HEK293 (cell line): ENCODE results near the gene STXBP3.

ENCODE experiments used
- BCL11A ChIP-seq: fragments of 450-650 bp; formaldehyde crosslinking; IDR thresholded peaks from 2 replicates; pipeline ENCODE4 v1.5.1; 2016; ENCODE audit warnings: low read depth, missing biosample characterization, missing genetic modification characterization
- GFI1B ChIP-seq: fragments of 450-650 bp; formaldehyde crosslinking; IDR thresholded peaks from 2 replicates; pipeline ENCODE4 v1.5.1; 2016; ENCODE audit warnings: missing biosample characterization, missing genetic modification characterization
- GLIS1 ChIP-seq: fragments of 450-650 bp; formaldehyde crosslinking; IDR thresholded peaks from 2 replicates; pipeline ENCODE4 v1.5.1; 2016; ENCODE audit warnings: missing biosample characterization, missing genetic modification characterization
- GLIS2 ChIP-seq: fragments of 450-650 bp; formaldehyde crosslinking; IDR thresholded peaks from 2 replicates; pipeline ENCODE4 v1.5.1; 2016; ENCODE audit warnings: missing biosample characterization, missing genetic modification characterization
- HOXD13 ChIP-seq: sonication (generic); formaldehyde crosslinking; IDR thresholded peaks from 2 replicates; pipeline ENCODE4 v1.8.0; 2022; ENCODE audit warnings: missing genetic modification reagents, borderline replicate concordance
- KLF10 ChIP-seq: fragments of 450-650 bp; IDR thresholded peaks from 2 replicates; pipeline ENCODE4 v1.5.1; 2018; ENCODE audit warnings: missing biosample characterization, mild to moderate bottlenecking, missing genetic modification characterization
- PRDM1 ChIP-seq: fragments of 450-650 bp; formaldehyde crosslinking; IDR thresholded peaks from 2 replicates; pipeline ENCODE4; 2016; ENCODE audit warnings: missing biosample characterization, missing genetic modification characterization
- TRIM28 ChIP-seq: IDR thresholded peaks from 2 replicates; pipeline ENCODE4 v1.6.1; 2011; ENCODE audit warnings: low read length, control low read depth, borderline replicate concordance
- WT1 ChIP-seq: fragments of 450-650 bp; formaldehyde crosslinking; IDR thresholded peaks from 2 replicates; pipeline ENCODE4 v1.5.1; 2016; ENCODE audit warnings: missing biosample characterization, missing genetic modification characterization
- YY1 ChIP-seq: fragments of 450-650 bp; formaldehyde crosslinking; IDR thresholded peaks from 2 replicates; pipeline ENCODE4 v1.5.1; 2018; ENCODE audit warnings: missing biosample characterization, missing genetic modification characterization
- YY2 ChIP-seq: fragments of 450-650 bp; formaldehyde crosslinking; IDR thresholded peaks from 2 replicates; pipeline ENCODE4 v1.5.1; 2016; ENCODE audit warnings: missing biosample characterization, missing genetic modification characterization
- ZBTB48 ChIP-seq: fragments of 450-650 bp; formaldehyde crosslinking; IDR thresholded peaks from 2 replicates; pipeline ENCODE4 v1.5.1; 2016; ENCODE audit warnings: missing biosample characterization, missing genetic modification characterization
- ZFP37 ChIP-seq: fragments of 450-650 bp; formaldehyde crosslinking; IDR thresholded peaks from 2 replicates; pipeline ENCODE4 v1.5.1; 2016; ENCODE audit warnings: missing biosample characterization, missing genetic modification characterization
- ZNF148 ChIP-seq: fragments of 450-650 bp; formaldehyde crosslinking; IDR thresholded peaks from 2 replicates; pipeline ENCODE4 v1.5.0; 2017; ENCODE audit warnings: missing biosample characterization, missing genetic modification characterization, borderline replicate concordance
- ZNF155 ChIP-seq: fragments of 450-650 bp; formaldehyde crosslinking; IDR thresholded peaks from 2 replicates; pipeline ENCODE4 v1.5.1; 2016; ENCODE audit warnings: missing biosample characterization, missing genetic modification characterization
- ZNF157 ChIP-seq: fragments of 450-650 bp; formaldehyde crosslinking; IDR thresholded peaks from 2 replicates; pipeline ENCODE4 v1.5.1; 2016; ENCODE audit warnings: missing biosample characterization, missing genetic modification characterization
- ZNF16 ChIP-seq: fragments of 450-650 bp; formaldehyde crosslinking; IDR thresholded peaks from 2 replicates; pipeline ENCODE4 v1.5.1; 2016; ENCODE audit warnings: low read depth, missing biosample characterization, missing genetic modification characterization
- ZNF169 ChIP-seq: fragments of 450-650 bp; formaldehyde crosslinking; IDR thresholded peaks from 2 replicates; pipeline ENCODE4 v1.5.1; 2016; ENCODE audit warnings: missing biosample characterization, missing genetic modification characterization
- ZNF19 ChIP-seq: fragments of 450-650 bp; formaldehyde crosslinking; IDR thresholded peaks from 2 replicates; pipeline ENCODE4; 2016; ENCODE audit warnings: missing biosample characterization, missing genetic modification characterization, low read depth
- ZNF23 ChIP-seq: fragments of 450-650 bp; formaldehyde crosslinking; IDR thresholded peaks from 2 replicates; pipeline ENCODE4 v1.5.1; 2016; ENCODE audit warnings: missing biosample characterization, missing genetic modification characterization, borderline replicate concordance
- ZNF335 ChIP-seq: fragments of 450-650 bp; formaldehyde crosslinking; conservative IDR thresholded peaks from 2 replicates; pipeline ENCODE4 v1.5.1; 2016; ENCODE audit warnings: missing biosample characterization, missing genetic modification characterization
- ZNF354C ChIP-seq: fragments of 450-650 bp; formaldehyde crosslinking; IDR thresholded peaks from 2 replicates; pipeline ENCODE4 v1.5.1; 2016; ENCODE audit warnings: missing biosample characterization, missing genetic modification characterization, low read depth, borderline replicate concordance
- ZNF510 ChIP-seq: fragments of 450-650 bp; formaldehyde crosslinking; IDR thresholded peaks from 2 replicates; pipeline ENCODE4 v1.5.1; 2018; ENCODE audit warnings: mild to moderate bottlenecking, missing genetic modification characterization, missing biosample characterization; ENCODE audit not compliant: insufficient replicate concordance
- ZNF514 ChIP-seq: fragments of 450-650 bp; formaldehyde crosslinking; IDR thresholded peaks from 2 replicates; pipeline ENCODE4 v1.5.1; 2016; ENCODE audit warnings: missing biosample characterization, missing genetic modification characterization
- ZNF521 ChIP-seq: fragments of 450-650 bp; formaldehyde crosslinking; IDR thresholded peaks from 2 replicates; pipeline ENCODE4 v1.5.1; 2017; ENCODE audit warnings: missing biosample characterization, mild to moderate bottlenecking, missing genetic modification characterization
- ZNF544 ChIP-seq: fragments of 450-650 bp; formaldehyde crosslinking; IDR thresholded peaks from 2 replicates; pipeline ENCODE4 v1.5.0; 2017; ENCODE audit warnings: missing biosample characterization, missing genetic modification characterization
- ZNF548 ChIP-seq: fragments of 450-650 bp; formaldehyde crosslinking; IDR thresholded peaks from 2 replicates; pipeline ENCODE4 v1.5.1; 2016; ENCODE audit warnings: missing biosample characterization, missing genetic modification characterization
- ZNF639 ChIP-seq: fragments of 450-650 bp; formaldehyde crosslinking; IDR thresholded peaks from 2 replicates; pipeline ENCODE4 v1.5.1; 2016; ENCODE audit warnings: missing biosample characterization, missing genetic modification characterization
- ZNF658 ChIP-seq: fragments of 450-650 bp; formaldehyde crosslinking; IDR thresholded peaks from 2 replicates; pipeline ENCODE4; 2016; ENCODE audit warnings: missing biosample characterization, missing genetic modification characterization
- ZNF660 ChIP-seq: fragments of 450-650 bp; IDR thresholded peaks from 2 replicates; pipeline ENCODE4 v1.5.1; 2018; ENCODE audit warnings: missing biosample characterization, mild to moderate bottlenecking, missing genetic modification characterization
- ZNF692 ChIP-seq: fragments of 450-650 bp; formaldehyde crosslinking; IDR thresholded peaks from 2 replicates; pipeline ENCODE4 v1.5.1; 2016; ENCODE audit warnings: missing biosample characterization, missing genetic modification characterization
- ZNF747 ChIP-seq: fragments of 450-650 bp; formaldehyde crosslinking; IDR thresholded peaks from 2 replicates; pipeline ENCODE4 v1.5.1; 2016; ENCODE audit warnings: missing biosample characterization, missing genetic modification characterization
- ZSCAN18 ChIP-seq: fragments of 450-650 bp; formaldehyde crosslinking; IDR thresholded peaks from 2 replicates; pipeline ENCODE4 v1.5.1; 2016; ENCODE audit warnings: missing biosample characterization, missing genetic modification characterization
- TF ChIP-seq, protein P1 (sequence below): fragments of 450-650 bp; formaldehyde crosslinking; IDR thresholded peaks from 2 replicates; pipeline ENCODE4 v1.5.1; 2016; ENCODE audit warnings: missing biosample characterization, missing genetic modification characterization

STXBP3 gene

GRCh38 chr1:108719656-108720435, 26.6 kb upstream of the STXBP3 start (continued):
- TF ChIP-seq ZNF148 (tag by site-specific recombination): no peak
- no peak for TF ChIP-seq ZNF747
- TF ChIP-seq ZNF155: no peak
- peak; percentile 84 for TF ChIP-seq ZFP37 (tag by site-specific recombination)
- TF ChIP-seq GLIS1 (tag by site-specific recombination): no peak
- TF ChIP-seq ZSCAN18 (tag by site-specific recombination): no peak
- no peak for TF ChIP-seq ZNF660 (tag by site-specific recombination)
- no peak for TF ChIP-seq BCL11A
- TF ChIP-seq ZNF639 (tag by site-specific recombination): no peak
- TF ChIP-seq GLIS2: no peak
- TF ChIP-seq ZNF692 (tag by site-specific recombination): no peak
- no peak for TF ChIP-seq KLF10 (tag by site-specific recombination)
- no peak for TF ChIP-seq YY2 (tag by site-specific recombination)
- no peak for TF ChIP-seq ZNF521 (tag by site-specific recombination)
- no peak for TF ChIP-seq ZNF544
- peak; percentile 97 for TF ChIP-seq PRDM1 (tag by site-specific recombination)
- no peak for TF ChIP-seq ZNF514
- no peak for TF ChIP-seq ZNF19 (tag by site-specific recombination)
- no peak for TF ChIP-seq ZNF169 (tag by site-specific recombination)
- no peak for TF ChIP-seq ZNF658 (tag by site-specific recombination)
- TF ChIP-seq ZNF548 (tag by site-specific recombination): no peak
- TF ChIP-seq ZNF510: no peak
- TF ChIP-seq ZNF16 (tag by site-specific recombination): no peak
- TF ChIP-seq ZBTB48: peak; percentile 49; the same call in 1 of the 2 replicates
- no peak for TF ChIP-seq YY1 (tag by site-specific recombination)
- no peak for TF ChIP-seq ZNF354C (tag by site-specific recombination)
- TF ChIP-seq ZNF23 (tag by site-specific recombination): no peak
- no peak for TF ChIP-seq TRIM28
- no peak for TF ChIP-seq HOXD13 (CRISPR knock-in tag)
- TF ChIP-seq WT1 (tag by site-specific recombination): no peak
- TF ChIP-seq, protein P1, sequence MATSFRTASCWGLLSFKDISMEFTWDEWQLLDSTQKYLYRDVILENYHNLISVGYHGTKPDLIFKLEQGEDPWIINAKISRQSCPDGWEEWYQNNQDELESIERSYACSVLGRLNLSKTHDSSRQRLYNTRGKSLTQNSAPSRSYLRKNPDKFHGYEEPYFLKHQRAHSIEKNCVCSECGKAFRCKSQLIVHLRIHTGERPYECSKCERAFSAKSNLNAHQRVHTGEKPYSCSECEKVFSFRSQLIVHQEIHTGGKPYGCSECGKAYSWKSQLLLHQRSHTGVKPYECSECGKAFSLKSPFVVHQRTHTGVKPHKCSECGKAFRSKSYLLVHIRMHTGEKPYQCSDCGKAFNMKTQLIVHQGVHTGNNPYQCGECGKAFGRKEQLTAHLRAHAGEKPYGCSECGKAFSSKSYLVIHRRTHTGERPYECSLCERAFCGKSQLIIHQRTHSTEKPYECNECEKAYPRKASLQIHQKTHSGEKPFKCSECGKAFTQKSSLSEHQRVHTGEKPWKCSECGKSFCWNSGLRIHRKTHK (tag by site-specific recombination): no peak
- peak; percentile 33 for TF ChIP-seq ZNF335
- no peak for TF ChIP-seq GFI1B (tag by site-specific recombination)
- TF ChIP-seq ZNF157 (tag by site-specific recombination): no peak
